Activated effector memory CD4-positive, alpha-beta T cell treated with anti-CD3 and anti-CD28 coated beads, Interleukin-2, amount 50 U/mL, for 16 hours (primary cell): ENCODE data around the gene PRR12.
"Not testable (repeated sequence)": the region's sequence is repeated elsewhere in the genome, so short reads cannot be mapped to it uniquely, and the experiment has no call there.

Experiments
- DNase-seq: peaks from one replicate; pipeline ENCODE4 v3.0.0-alpha.2; 2020

The PRR12 gene

DNA sequence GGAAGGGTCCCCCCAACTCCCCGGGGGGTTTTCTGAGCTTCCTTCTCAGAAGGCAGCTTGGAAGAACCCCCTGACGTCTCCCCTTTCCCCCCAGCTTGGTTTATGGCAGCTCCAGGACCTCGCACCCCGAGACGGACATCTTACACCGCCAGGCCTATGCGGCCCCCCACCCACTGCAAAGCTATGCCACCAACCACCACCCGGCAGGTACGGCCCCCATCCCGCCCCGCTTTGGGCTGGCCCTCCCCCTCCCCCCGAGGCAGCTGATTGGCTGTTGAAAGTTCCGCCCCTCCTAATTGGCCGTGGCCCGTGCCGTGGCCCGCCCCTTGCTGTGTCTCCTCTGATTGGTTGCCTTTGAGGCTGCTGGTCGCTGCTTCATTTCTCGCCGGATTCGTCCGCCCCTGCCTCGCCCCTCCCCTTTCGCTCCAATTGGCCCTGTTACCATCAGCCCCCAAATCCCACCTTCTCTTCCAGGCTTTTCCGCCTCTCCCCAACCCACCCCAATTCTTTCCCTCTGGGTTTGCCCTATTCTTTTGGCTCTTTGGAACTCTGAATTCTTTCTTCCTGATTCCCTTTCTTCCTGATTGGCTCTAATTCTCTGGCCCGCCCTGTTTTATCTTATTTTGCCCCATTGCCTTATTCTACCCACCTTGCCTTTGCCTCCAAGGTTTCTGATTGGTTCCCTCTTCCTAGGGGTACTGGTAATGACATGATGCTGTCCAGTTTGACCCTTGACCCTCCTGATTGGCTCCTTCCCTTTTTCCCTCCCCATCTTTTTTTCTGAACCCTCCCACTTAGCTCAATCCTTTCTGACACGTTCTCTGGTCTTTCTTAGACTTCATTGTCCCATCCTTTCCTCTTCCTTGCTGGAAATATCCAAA, 2.5 kb downstream of the PRR12 start:
- peak; percentile 97 for DNase-seq

DNA sequence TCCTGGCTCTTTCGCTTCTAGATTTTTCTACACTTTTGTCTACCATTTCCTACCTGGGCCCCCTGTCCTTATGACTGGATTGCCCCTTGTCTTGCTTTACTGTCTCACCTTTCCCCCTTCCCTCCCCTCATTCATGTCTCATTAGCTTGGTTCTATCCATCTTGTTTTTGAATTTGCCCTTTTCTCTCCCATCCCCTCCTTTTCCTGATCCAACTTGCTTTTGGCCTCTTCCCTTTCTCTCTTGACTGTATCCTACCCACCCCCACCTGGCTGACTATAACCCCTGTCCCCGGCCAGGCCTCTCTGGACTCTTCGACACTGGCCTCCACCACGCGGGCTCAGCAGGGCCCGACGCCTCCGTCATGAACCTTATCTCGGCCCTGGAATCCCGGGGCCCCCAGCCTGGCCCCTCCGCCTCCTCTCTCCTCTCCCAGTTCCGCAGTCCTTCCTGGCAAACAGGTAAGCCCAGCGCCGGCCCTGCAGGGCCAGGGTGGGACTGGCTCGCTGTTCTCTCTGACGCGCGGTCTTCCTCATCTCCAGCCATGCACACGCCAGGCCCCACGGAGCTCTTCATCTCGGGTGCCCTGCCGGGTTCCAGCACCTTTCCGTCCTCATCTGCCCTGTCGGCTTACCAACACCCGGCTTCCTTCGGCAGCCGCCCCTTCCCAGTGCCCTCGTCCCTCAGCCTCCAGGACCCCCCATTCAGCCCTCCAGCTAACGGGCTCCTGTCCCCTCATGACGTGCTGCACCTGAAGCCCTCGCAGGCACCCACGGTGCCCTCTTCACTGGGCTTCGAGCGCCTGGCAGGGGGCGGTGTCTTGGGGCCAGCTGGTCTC, 3.4 kb downstream of the PRR12 start:
- no peak for DNase-seq

DNA sequence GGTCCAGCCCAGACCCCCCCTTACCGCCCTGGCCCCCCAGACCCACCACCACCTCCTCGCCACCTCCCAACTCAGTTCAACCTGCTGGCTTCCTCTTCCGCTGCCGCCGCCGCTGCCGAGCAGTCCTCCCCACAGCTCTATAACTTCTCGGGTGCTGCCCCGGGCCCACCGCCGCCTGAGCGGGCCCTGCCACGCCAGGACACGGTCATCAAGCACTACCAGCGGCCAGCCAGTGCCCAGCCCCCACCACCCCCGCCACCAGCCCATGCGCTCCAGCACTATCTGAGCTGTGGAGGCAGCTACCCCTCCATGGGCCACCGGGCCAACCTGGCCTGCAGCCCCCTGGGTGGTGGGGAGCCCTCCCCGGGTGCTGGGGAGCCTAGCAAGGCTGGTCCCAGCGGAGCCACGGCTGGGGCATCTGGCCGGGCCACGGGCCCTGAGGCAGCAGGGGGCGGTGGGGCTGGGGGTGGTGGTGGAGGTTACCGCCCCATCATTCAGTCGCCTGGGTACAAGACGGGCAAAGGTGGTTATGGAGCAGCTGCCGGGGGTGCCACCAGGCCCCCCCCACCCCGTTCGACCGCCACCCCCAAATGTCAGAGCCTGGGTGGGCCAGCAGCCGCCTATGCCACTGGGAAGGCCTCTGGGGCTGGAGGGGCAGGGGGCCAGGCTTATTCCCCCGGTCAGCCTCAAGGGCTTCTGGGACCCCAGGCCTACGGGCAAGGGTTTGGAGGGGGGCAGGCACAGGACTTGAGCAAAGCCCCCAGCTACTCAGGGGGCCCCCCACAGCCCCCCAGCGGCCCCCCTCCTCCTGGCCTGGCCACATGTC, 4.2 kb downstream of the PRR12 start:
- DNase-seq = no peak

DNA sequence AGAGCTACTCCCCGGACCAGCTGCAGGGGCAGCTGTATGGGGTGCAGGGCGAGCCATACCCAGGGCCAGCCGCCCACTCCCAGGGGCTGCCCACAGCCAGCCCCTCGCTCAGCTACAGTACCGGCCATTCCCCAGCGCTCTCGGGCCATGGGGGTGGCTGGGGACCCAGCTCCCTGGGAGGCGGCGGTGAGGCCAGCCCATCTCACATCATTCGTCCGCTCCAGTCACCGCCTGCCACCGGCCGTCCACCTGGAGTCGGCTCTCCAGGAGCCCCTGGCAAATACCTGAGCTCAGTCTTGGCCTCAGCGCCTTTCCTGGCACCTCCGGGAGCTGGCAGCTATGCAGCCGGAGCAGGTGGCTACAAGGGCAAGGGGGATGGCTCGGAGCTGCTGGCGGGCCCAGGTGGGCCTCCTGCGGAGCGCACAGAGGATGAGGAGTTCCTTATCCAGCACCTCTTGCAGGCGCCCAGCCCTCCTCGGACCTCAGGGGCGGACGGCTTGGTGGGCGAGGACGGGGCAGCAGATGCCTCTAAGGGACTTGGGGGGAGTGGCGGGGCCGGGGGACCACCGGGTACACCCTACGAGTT, 4.9 kb downstream of the PRR12 start:
- DNase-seq = no peak

DNA sequence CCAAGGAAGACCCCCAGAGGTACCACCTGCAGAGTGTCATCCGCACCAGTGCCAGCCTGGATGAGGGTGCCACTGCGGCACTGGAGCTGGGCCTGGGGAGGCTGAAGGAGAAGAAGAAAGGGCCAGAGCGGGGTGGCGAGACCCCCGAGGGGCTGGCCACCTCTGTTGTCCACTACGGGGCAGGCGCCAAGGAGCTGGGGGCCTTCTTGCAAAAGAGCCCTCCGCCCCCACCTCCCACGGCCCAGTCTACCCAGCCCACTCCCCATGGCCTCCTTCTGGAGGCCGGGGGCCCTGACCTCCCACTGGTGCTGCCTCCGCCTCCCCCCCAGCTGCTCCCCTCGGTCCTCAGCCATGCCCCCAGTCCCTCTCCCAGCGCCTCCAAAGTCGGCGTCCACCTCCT, 5.4 kb downstream of the PRR12 start:
- no peak for DNase-seq

DNA sequence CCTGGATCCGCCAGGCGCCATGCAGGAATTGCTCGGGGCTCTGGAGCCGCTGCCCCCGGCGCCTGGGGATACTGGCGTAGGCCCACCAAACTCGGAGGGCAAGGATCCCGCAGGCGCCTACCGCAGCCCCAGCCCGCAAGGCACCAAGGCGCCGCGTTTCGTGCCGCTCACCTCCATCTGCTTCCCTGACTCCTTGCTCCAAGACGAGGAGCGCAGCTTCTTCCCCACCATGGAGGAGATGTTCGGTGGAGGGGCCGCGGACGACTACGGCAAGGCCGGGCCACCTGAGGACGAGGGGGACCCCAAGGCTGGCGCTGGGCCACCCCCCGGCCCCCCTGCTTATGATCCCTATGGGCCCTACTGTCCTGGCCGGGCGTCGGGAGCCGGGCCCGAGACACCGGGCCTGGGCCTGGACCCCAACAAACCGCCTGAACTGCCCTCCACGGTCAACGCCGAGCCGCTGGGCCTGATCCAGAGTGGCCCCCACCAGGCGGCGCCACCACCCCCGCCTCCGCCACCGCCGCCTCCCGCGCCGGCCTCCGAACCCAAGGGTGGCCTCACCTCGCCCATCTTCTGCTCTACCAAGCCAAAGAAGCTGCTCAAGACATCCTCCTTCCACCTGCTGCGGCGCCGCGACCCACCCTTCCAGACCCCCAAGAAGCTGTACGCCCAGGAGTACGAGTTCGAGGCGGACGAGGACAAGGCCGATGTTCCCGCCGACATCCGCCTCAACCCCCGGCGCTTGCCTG, 6.1 kb downstream of the PRR12 start:
- no peak for DNase-seq

DNA sequence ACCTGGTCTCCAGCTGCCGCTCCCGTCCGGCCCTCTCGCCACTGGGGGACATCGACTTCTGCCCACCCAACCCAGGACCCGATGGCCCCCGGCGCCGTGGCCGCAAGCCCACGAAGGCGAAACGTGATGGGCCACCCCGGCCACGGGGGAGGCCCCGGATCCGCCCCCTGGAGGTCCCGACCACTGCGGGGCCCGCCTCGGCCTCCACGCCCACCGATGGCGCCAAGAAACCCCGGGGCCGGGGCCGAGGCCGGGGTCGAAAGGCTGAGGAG, 6.7 kb downstream of the PRR12 start:
- DNase-seq = no peak

DNA sequence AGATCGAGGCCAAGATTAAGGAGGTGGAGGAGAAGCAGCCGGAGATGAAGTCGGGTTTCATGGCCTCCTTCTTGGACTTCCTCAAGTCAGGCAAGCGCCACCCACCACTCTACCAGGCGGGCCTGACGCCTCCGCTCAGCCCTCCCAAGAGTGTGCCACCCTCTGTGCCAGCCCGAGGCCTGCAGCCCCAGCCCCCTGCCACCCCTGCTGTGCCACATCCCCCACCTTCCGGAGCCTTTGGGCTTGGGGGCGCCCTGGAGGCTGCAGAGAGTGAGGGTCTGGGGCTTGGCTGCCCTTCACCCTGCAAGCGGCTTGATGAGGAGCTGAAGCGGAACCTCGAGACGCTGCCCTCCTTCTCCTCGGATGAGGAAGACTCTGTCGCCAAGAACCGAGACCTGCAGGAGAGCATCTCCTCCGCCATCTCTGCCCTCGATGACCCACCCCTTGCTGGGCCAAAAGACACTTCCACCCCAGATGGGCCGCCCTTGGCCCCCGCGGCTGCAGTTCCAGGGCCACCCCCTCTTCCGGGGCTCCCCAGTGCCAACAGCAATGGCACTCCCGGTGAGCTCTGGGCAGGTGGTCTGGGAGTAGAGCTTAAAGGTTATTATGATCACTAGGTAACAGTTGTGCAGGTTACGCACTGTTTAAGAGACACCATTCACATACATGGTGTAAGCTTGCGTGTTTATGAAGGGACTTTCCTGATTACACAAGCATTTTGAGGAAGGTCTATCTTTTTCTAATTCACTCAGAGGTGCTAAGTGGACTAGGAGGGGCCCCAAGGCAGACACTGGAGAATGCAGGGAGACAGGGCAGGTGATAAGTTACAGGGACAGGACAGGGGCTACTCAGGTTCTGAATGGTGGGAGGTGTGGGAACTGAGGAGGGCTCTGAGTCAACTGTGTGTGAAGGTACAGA, 8.7 kb downstream of the PRR12 start:
- no peak for DNase-seq

DNA sequence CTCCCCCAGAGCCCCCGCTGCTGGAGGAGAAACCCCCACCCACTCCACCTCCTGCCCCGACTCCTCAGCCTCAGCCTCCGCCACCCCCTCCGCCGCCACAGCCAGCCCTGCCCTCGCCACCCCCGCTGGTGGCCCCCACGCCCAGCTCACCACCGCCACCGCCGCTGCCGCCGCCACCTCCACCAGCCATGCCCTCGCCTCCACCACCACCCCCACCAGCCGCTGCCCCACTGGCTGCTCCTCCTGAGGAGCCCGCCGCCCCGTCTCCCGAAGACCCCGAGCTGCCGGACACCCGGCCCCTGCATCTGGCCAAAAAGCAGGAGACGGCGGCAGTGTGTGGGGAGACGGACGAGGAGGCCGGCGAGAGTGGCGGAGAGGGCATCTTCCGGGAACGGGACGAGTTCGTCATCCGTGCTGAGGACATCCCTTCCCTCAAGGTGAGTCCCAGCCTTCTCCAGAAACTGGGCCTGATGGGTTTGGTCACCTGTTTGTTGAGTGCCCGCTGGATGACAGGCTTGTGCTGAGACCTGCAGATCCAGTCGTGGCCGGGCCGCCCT, 10.6 kb downstream of the PRR12 start:
- no peak for DNase-seq

DNA sequence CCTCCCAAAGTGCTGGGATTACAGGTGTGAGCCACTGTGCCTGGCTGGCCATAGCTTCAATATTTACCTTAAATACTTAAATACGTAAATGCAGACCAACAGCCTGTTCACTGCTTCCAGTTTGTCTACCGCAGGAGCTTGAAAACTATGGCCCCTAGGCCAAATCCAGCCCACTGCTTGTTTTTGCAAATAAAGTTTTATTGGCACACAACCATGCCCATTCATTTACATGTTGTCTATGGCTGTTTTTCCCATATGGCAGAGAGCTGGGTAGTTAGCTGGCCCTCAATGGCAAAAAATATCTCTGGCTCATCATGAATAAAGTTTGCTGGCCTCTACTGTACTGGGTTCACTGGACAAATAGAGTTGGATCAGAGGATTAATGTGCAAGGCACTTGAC, 11.8 kb downstream of the PRR12 start:
- DNase-seq = no peak

DNA sequence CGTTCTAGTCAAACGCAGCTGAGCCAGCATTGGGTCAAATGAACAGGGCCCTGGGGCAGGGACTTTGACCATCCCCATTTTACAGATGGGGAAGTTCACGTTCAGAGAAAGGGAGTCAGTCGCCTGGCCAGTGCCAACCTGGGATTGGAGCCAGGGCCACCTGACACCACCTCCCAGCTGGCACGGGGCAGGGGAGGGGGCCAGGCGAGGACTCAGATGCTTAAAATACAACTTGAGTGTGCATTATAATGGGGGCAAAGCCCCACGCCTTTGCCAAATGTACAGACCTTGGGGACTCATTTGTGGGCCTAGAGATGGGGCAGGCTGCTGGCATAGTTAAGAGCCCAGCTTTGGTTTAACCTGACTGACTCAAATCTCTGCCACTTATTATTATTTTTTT, 14.6 kb downstream of the PRR12 start:
- no peak for DNase-seq

DNA sequence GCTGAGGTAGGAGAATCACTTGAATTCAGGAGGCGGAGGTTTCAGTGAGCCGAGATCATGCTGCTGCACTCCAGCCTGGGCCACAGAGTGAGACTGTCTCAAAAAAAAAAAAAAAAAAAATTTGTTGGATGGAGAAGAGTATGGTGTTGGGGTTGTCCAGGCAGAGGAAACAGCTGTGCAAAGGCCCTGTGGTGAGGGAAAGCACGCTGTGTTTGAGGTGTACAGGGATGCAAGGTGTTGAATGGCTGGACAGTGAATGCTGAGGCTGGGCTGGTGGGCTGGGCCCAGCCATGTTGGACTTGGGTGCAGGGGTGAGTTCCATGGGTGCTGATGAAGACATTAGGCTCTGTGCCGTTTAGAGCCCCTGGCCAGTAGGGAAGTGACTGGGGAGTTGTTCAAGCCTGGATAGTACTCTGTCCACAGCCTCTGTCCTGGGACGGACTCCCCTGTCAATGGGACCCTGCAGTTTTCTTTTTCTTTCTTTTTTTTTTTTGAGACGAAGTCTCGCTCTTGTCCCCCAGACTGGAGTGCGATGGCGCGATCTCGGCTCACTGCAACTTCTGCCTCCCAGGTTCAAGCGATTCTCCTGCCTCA, 18.6 kb downstream of the PRR12 start:
- no peak for DNase-seq

DNA sequence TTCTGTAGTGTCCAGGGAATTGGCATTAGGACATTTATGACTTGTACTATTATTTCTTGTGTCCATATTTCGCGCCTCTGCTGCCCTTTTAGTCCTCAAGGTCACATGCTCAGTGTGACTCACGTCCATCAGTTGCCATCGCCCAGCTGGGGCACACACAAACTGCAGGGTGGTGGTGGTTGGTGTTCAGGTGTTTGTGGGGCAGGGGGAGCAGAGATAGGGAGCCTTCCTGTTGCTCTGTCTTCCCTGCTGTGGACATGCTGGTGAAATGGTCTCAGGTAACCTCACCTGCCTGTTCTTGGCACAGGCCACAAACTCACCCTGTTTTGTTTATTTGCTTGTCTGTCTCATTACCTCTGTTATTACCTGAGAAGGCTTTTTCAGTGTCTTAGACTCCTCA, 22.4 kb downstream of the PRR12 start:
- DNase-seq = no peak

DNA sequence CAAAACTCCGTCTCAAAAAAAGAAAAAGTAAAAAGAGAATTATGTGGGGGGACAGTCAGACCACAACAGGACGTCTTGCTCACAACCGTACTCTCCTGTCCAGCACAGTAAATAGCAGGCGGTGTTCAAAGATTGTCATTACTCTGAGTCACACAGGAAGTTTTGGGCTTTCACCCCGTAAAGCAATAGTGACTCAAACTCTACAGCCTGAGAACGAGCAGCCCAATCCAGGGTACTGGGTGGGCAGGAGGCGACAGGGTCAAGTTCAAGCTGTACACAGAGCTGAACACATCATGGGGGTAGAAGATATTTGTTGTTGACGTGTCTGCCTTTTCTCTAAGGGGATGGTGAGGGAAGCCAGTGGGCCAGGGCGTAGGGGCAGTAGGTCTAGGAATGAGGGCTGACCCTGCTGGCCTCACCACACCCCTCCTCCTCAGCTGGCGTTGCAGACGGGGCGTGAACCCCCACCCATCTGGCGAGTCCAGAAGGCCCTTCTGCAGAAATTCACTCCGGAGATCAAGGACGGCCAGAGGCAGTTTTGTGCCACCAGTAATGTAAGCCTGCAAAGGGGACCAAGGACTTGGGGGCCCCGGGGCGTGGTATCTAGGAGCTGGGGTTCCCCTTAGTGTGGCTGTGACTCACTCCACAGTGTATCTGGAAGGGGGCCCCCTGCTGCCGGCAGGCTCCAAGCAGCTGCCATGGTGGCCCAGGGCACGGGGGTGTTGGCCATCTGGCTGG, 23.3 kb downstream of the PRR12 start:
- no peak for DNase-seq

DNA sequence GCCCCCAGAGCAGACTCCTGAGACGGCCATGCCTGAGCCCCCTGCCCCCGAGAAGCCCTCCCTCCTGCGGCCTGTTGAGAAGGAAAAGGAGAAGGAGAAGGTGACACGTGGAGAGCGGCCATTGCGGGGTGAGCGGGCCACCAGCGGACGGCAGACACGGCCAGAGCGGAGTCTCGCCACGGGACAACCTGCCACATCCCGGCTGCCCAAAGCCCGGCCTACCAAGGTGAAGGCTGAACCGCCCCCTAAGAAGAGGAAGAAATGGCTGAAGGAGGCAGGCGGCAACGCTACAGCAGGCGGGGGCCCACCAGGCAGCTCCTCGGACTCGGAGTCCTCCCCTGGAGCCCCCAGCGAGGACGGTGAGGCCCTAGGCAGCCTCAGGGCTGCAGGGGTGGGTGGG, 24.9 kb downstream of the PRR12 start:
- DNase-seq = no peak

DNA sequence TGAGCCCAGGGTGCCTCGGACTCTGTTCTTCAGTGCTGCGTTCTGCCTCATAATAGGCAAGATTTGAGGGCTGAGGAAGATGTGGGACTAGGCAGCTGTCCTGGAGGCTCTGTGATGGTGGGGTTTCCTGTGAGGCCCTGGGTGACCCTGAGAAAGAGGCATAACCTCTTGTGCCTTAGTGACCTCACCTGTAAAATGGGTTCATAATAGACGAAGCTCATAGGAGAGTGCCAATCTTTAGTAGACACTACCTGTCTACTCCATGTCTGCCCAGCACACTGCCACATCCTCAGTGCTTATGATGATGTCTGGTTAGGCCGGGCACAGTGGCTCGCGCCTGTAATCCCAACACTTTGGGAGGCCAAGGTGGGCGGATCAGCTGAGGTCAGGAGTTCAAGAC, 25.6 kb downstream of the PRR12 start:
- no peak for DNase-seq

DNA sequence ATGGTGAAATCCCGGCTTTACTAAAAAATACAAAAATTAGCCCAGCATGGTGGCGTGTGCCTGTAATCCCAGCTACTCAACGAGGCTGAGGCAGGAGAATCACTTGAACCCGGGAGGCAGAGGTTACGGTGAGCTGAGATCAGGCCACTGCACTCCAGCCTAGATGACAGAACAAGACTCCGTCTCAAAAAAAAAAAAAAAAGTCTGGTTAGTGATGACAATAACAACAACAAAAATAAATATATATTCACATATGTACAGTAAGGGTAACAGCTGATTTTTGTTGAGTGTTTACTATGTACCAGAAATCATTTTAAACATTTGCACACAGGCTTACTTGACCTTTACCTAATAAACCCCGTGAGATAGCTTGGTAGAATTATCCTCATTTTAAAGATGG, 26.0 kb downstream of the PRR12 start:
- no peak for DNase-seq

DNA sequence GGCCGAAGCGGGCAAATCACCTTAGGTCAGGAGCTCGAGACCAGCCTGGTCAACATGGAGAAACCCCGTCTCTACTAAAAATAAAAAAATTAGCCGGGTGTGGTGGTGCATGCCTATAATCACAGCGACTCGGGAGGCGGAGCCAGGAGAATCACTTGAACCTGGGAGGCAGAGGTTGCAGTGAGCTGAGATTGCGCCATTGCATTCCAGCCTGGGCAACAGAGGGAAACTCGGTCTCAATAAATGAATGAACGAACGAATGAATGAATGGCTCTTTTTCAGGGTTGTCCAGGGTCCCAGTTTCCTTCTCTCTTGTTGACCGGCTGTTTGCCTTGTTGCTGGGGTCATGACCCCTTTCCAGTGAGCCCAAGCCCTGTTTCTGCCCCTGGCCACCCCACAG, 26.9 kb downstream of the PRR12 start:
- not testable (repeated sequence) for DNase-seq

DNA sequence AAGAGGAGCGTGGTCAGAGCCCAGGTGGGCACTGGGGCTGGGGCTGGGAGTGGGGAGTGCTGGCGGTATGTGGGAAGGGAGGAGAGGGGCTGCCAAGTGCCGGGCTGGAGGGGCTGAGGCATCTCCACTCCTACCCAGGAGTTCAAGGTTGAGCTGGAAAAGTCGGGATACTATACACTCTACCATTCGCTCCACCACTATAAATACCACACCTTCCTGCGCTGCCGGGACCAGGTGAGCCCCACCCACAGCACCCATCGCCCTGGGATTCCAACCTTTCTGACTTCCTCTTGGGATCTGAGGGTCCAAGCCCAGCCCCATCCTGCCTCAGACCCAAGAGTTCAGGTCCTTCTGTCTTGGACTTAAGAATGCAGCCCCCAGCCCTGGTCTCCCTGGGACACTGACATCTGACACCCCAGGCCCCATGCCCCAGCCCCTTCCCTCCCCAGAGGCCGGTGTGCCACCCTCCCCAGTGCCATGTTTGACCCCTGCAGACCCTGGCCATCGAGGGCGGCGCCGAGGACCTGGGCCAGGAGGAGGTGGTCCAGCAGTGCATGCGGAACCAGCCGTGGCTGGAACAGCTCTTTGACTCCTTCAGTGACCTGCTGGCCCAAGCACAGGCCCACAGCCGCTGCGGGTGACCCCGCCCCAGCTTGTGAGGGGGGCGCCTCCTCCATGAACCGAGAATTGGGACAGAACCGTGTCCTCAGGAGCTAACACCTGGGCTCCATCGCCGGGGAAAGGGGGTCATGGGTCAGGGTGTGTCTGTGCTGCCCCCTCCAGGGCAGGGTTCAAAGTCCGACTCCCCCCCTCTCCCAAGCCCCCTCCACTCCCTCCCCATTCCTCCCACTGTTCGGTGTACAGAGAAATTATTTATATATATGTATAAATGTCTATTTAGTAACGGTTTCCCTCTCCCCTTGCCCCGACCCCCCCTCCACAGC, 34.3 kb downstream of the PRR12 start:
- no peak for DNase-seq
